Fibroblast of villous mesenchyme (primary cell): ENCODE results near the gene SPG7. TPM values are rescaled to one million over a fixed set of nuclear protein-coding genes. Genes with fewer than 3 reads are reported as not detected.

ENCODE experiments used
- DNase-seq: peaks from one replicate; pipeline ENCODE4 v3.0.0-alpha.2; 2010; ENCODE audit warnings: low read depth
- H3K4me3 ChIP-seq: 2 replicates; pipeline ENCODE4 v1.5.1; 2011; ENCODE audit warnings: low read depth, mild to moderate bottlenecking, low read length
- total RNA-seq: library from RNA; depleted of rRNA; stranded (reverse); fragments of >200 nt; gene quantifications from 2 replicates; pipeline ENCODE4 v1.2.3, GENCODE V29; 2012
- TF ChIP-seq, protein P1 (sequence below): IDR thresholded peaks from 2 replicates; pipeline ENCODE4 v1.5.1; 2012; ENCODE audit warnings: low read depth, mild to moderate bottlenecking, low read length; ENCODE audit not compliant: insufficient read depth

The SPG7 gene
- total RNA-seq, 1 donor: 108 TPM

DNA sequence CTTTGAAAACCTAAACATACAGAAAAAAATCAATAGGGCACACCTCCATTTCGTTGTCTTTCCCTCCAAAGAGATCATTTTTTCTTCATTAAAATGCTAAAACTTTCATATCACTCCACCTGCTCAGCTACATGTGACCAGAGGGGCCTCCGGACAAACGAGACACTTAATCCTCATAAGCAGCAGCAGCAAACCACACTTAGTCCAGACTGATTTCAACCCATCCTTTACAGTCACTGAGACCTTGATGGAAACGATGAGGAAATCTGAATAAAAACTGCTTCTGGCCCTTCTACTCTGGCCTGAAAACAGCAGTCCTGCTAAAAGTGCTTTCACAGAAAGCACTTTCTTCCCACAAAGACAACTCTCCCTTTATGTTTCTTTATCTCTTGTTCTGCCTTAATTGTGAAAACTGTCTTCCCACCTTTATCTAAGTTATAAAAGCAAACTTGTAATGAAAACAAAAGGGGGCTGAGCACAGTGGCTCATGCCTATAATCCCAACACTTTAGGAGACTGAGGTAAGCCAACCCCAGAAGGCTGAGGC is 22.4 kb upstream of the SPG7 start:
- peak; percentile 57 for DNase-seq
- no peak overlapping the region for H3K4me3 ChIP-seq
- TF ChIP-seq, protein P1, sequence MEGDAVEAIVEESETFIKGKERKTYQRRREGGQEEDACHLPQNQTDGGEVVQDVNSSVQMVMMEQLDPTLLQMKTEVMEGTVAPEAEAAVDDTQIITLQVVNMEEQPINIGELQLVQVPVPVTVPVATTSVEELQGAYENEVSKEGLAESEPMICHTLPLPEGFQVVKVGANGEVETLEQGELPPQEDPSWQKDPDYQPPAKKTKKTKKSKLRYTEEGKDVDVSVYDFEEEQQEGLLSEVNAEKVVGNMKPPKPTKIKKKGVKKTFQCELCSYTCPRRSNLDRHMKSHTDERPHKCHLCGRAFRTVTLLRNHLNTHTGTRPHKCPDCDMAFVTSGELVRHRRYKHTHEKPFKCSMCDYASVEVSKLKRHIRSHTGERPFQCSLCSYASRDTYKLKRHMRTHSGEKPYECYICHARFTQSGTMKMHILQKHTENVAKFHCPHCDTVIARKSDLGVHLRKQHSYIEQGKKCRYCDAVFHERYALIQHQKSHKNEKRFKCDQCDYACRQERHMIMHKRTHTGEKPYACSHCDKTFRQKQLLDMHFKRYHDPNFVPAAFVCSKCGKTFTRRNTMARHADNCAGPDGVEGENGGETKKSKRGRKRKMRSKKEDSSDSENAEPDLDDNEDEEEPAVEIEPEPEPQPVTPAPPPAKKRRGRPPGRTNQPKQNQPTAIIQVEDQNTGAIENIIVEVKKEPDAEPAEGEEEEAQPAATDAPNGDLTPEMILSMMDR: no peak

DNA sequence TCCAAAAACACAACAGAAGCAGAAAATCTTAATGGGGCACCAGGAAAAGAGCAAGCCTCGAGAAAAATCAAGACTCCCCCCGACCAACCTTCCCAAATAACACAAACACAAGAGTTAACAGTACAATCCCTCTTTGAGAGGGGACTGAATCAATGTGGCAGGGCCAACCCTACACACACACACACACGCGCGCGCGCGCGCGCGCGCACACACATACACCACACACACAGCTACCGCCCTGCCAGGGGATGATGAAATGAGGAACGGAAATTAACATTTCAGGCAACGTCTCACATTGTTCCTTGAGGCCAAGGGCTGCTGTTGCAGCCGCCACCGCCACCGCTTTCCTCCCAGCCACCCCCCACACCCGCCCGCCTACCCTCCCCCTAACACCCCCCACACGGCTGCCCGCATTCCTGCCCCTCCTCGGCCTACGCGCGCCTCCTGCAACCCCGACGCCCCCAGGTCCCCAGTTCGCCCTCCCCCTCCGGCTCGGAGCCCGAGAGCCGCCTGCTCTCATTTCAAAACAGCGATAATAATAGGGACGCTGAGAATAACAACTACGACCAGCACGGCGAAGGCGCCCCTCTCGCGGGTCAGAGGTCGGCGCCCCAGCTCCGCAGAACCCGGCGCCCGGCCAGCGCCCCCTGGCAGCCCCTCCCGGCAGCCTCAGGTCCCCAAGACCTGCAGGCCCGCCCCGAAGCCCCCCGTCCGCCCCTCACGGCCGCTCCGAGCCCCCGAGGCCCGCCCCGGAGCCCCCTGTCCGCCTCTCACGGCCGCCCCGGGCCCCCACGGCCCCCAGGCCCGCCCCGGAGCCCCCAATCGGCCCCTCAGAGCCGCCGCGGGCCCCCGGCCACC is 18.9 kb upstream of the SPG7 start:
- H3K4me3 ChIP-seq: peak overlapping the region; percentile 70
- peak; percentile 96 for DNase-seq
- TF ChIP-seq, protein P1: peak; percentile 16

DNA sequence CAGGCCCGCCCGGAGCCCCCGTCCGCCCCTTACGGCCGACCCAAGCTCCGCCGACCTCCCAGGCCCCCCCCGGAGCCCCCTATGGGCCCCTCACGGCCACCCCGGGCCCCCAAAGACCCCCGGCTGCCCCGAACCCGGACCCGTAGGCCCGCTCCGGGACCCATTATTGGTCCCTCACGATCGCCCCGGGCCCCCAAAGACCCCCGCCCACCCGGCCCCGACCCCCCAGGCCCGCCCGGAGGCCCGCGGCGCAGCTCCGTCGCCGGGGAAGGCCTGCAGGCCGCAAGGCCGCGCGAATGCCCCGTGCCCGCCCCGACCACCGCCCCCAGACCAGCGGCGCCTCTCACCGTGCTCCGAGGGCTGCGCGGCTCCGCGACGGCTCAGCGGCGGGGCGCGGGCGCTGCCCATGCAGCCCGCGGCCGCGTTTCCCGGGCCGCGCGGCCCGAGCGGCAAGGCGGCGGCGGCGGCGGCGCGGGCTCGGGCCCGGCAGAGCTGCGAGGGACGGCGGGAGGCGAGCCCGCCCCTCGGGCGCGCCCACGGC is 18.2 kb upstream of the SPG7 start:
- H3K4me3 ChIP-seq: peak overlapping the region; percentile 70
- no peak for DNase-seq
- TF ChIP-seq, protein P1: no peak

DNA sequence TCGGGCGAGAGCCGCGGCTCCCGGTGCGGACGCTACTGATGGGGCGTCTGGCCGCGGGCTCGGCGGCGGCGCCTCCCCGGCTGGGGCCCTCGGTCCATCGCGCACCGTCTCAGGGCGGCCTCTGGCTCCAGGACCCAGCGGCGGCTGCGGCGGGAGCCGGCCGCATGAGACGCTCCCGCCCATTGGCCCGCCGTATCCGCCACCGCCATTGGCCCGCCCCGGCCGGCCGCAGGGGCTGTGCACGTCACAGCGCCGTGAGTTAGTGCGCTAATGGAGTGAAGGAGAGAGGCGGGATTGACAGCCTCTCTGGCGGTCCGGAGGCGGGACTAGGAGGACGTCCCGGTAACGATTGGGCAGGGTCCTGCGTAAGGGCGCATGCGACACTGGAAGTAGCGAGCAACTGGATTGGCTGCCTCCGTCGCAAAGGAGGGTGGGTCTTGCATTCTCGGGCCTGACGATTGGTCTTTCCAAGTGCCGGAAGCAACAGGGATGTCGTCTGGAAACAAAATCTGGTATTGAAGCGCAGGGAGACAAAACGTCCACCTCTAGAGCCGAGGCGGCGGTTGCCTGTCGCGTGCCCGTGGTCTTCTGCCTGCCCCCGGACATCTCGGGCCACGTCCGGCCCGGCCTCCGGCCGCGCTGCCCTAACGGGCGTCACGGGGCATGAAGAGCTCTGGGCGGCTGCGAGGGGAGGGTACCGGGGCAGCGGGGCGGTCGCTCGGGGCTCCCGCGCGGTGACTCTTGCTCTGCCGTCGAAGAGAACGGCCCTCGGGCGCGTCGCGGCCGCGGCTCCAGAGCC is 17.6 kb upstream of the SPG7 start, which contains the start of gene ANKRD11:
ANKRD11 (minus strand) TSS at position 123 of the 799 bp plus-strand sequence. CDS start 173,542 bp downstream, outside the sequence.
- peak within 1 kb of the TSS; percentile 91 for H3K4me3 ChIP-seq
- TF ChIP-seq, protein P1: no peak
- DNase-seq: peak; percentile 100

DNA sequence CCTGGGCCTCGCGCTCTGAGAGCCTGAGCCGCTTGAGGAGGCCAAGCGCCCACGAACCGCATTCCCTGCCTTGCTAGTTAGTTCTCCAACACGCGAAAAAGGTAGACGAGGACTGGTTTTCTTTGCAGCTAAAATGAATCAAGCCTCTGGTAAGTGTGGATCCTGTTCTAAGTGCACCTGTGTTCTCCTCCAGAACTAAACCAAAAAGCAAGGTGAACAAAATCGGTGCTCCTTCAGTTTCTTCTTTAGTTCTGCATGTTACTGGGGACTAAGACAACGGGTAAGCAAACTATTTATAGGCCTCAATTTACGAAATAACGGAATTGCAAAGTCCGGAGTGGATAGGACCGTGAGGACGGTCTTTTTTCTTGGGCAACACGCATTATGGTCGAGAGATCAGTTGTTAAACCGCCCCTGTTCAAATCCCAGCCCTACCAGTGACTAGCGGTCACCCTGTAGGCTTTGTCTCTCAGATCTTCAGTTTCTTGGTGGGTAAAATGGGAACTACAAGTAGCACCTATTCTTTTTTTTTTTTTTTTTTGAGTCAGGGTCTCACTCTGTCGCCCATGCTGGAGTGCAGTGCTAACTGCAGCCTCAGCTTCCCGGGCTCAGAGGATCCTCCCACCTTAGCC is 16.8 kb upstream of the SPG7 start:
- H3K4me3 ChIP-seq: peak overlapping the region; percentile 91
- TF ChIP-seq, protein P1: peak; percentile 25
- peak; percentile 59 for DNase-seq
